Measurements from ENCODE around the gene CACNA1G.
A peak's percentile ranks its signal among the peaks of the same experiment; 100 is the strongest.

Gene CACNA1G

GRCh38 chr17:50675627-50676026 is 115.1 kb downstream of the CACNA1G start:
- Histone ChIP-seq H2BK120ac (ENCODE audit: low read depth, low read length) (no peak overlapping the region), H3K27me3 (ENCODE audit: control insufficient read depth in 1 of 2, insufficient read depth in 1 of 2, low read length in 2 of 2) (no peaks in the 10 kb centered on the region), H2BK5ac (ENCODE audit: low read depth, low read length, poor library complexity, severe bottlenecking) (no peak overlapping the region), H3K36me3 (ENCODE audit: control insufficient read depth in 1 of 2, insufficient read depth in 2 of 2, low read depth in 1 of 2, low read length in 2 of 2) (peaks cover 0 to 11% of the 10 kb centered on the region in 2 experiments), H3K9ac (ENCODE audit: low read length) (no peak overlapping the region), H2BK15ac (ENCODE audit: low read depth, poor library complexity, severe bottlenecking) (peak overlapping the region; percentile 21), H3K23ac (ENCODE audit: low read length in 2 of 2) (no peak overlapping the region), H3K18ac (ENCODE audit: low read depth in 1 of 2, low read length in 2 of 2) (no peak overlapping the region), H3K27ac (ENCODE audit: low read length, poor library complexity, severe bottlenecking) (no peak overlapping the region), H2AFZ (ENCODE audit: low read depth, low read length) (no peak overlapping the region), H4K91ac (ENCODE audit: low read length) (no peak overlapping the region), H2BK12ac (ENCODE audit: low read length in 2 of 2) (no peak overlapping the region), H3K4me1 (ENCODE audit: control insufficient read depth, insufficient read depth, low read depth, low read length) (peaks cover 5% of the 10 kb centered on the region), H3K4me3 (ENCODE audit: insufficient read depth in 1 of 2, low read depth in 1 of 2, low read length in 2 of 2) (no peak overlapping the region), H4K8ac (ENCODE audit: low read length) (peak overlapping the region; percentile 56), H3K4me2 (ENCODE audit: low read length, poor library complexity, severe bottlenecking) (no peak overlapping the region), H2AK5ac (ENCODE audit: low read length, severe bottlenecking) (no peak overlapping the region), H3K9me3 (ENCODE audit: control insufficient read depth, low read length) (no peaks in the 10 kb centered on the region), H3K4ac (ENCODE audit: low read depth in 1 of 2, low read length in 2 of 2) (no peak overlapping the region), H3K79me1 (replicated peaks; ENCODE audit: low read length, poor library complexity, severe bottlenecking) (no peaks in the 10 kb centered on the region), H3K14ac (ENCODE audit: low read length in 2 of 2) (no peak overlapping the region)
- DNase-seq: no peak
- WGBS: 95% methylated on average over 7 of the region's 7 CpGs

- H2BK12ac ChIP-seq (ENCODE audit: low read length in 2 of 2): no peak overlapping the region
- H3K9me3 ChIP-seq (ENCODE audit: control insufficient read depth, low read length): no peaks in the 10 kb centered on the region
- H3K9ac ChIP-seq (ENCODE audit: low read length): no peak overlapping the region
- H3K18ac ChIP-seq (ENCODE audit: low read depth in 1 of 2, low read length in 2 of 2): no peak overlapping the region
- no peak overlapping the region for H4K8ac ChIP-seq (ENCODE audit: low read length)
- H2AFZ ChIP-seq (ENCODE audit: low read depth, low read length): no peak overlapping the region
- H3K4me2 ChIP-seq (ENCODE audit: low read length, poor library complexity, severe bottlenecking): no peak overlapping the region
- H3K4ac ChIP-seq (ENCODE audit: low read depth in 1 of 2, low read length in 2 of 2): no peak overlapping the region
- H3K36me3 ChIP-seq (ENCODE audit: control insufficient read depth in 1 of 2, insufficient read depth in 2 of 2, low read depth in 1 of 2, low read length in 2 of 2): peaks cover 0 to 11% of the 10 kb centered on the region in 2 experiments
- no peak for DNase-seq
- no peak overlapping the region for H2BK15ac ChIP-seq (ENCODE audit: low read depth, poor library complexity, severe bottlenecking)
- no peak overlapping the region for H2AK5ac ChIP-seq (ENCODE audit: low read length, severe bottlenecking)
- no peak overlapping the region for H2BK120ac ChIP-seq (ENCODE audit: low read depth, low read length)
- H3K23ac ChIP-seq (ENCODE audit: low read length in 2 of 2): no peak overlapping the region
- H3K4me3 ChIP-seq (ENCODE audit: insufficient read depth in 1 of 2, low read depth in 1 of 2, low read length in 2 of 2): no peak overlapping the region
- peak overlapping the region; percentile 19 for H4K91ac ChIP-seq (ENCODE audit: low read length)
- H2BK5ac ChIP-seq (ENCODE audit: low read depth, low read length, poor library complexity, severe bottlenecking): no peak overlapping the region
- H3K27ac ChIP-seq (ENCODE audit: low read length, poor library complexity, severe bottlenecking): no peak overlapping the region
- H3K27me3 ChIP-seq (ENCODE audit: control insufficient read depth in 1 of 2, insufficient read depth in 1 of 2, low read length in 2 of 2): no peaks in the 10 kb centered on the region
- H3K14ac ChIP-seq (ENCODE audit: low read length in 2 of 2): no peak overlapping the region
- no peaks in the 10 kb centered on the region for H3K79me1 ChIP-seq (replicated peaks; ENCODE audit: low read length, poor library complexity, severe bottlenecking)
- peaks cover 7% of the 10 kb centered on the region for H3K4me1 ChIP-seq (ENCODE audit: control insufficient read depth, insufficient read depth, low read depth, low read length)
- WGBS: 95% methylated on average over 21 of the region's 24 CpGs
These were observed 115.8 kb downstream of the CACNA1G start for GRCh38 chr17:50676065-50676975.
